ENCODE measurements around the gene EXD3.

DNA sequence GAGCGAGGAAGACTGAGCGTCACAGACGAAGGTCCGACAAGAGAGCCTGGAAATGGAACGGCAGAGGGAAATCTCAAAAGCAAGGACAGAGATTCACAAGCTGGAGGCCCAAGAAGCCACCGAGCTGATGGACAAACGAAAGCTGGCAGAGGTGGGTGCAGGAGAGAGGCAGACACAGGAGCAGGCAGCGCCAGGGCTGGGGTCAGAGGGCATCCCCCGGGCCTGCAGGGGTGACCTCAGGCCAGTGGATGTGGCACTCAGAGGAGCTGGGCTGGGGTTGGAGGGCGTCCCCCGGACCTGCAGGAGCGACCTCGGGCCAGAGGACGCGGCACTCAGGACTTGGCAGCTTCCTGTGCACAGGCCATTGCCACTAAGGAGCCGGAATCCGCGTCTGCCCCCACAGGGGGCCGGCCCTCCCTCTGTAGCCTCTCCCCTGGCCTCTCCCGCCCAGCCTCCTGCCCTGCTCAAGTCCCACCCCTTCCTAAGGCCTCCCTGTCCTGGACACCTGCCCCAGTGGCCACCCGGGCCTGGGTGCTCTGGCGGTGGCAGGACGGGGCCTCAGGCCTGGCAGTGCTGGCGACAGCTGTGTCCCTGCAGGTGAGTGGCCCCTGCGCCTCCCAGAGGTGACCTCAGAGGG lies 40.4 kb downstream of the EXD3 start:
- TF ChIP-seq, protein P1, sequence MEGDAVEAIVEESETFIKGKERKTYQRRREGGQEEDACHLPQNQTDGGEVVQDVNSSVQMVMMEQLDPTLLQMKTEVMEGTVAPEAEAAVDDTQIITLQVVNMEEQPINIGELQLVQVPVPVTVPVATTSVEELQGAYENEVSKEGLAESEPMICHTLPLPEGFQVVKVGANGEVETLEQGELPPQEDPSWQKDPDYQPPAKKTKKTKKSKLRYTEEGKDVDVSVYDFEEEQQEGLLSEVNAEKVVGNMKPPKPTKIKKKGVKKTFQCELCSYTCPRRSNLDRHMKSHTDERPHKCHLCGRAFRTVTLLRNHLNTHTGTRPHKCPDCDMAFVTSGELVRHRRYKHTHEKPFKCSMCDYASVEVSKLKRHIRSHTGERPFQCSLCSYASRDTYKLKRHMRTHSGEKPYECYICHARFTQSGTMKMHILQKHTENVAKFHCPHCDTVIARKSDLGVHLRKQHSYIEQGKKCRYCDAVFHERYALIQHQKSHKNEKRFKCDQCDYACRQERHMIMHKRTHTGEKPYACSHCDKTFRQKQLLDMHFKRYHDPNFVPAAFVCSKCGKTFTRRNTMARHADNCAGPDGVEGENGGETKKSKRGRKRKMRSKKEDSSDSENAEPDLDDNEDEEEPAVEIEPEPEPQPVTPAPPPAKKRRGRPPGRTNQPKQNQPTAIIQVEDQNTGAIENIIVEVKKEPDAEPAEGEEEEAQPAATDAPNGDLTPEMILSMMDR (IDR thresholded peaks at IDR 0.05), result no peak
- no peak for TF ChIP-seq POLR2A (IDR thresholded peaks at IDR 0.05)
